Upper lobe of left lung (tissue), 6 donors: ENCODE results near the gene IL22RA1. TPM values are rescaled to one million over a fixed set of nuclear protein-coding genes. Genes with fewer than 3 reads are reported as not detected.

Experiments used
- ATAC-seq, 2 donors: fragments of 200-7000 bp; cut with Tn5 transposase; one replicate each; pipeline ENCODE4 v1.9.1; 2022; ENCODE audit warnings: mild to moderate bottlenecking in 2 of 2, moderate library complexity in 2 of 2; ENCODE audit not compliant: low FRiP score in 2 of 2
- DNase-seq, 2 donors: peaks; one replicate each; pipeline ENCODE4 v3.0.0-alpha.2; 2019 to 2020
- H3K27ac ChIP-seq, 4 donors: fragments of 200-600 bp; sonication (generic); one replicate each; pipeline ENCODE4 v1.5.1; 2016 to 2019
- H3K27me3 ChIP-seq, 4 donors: fragments of 200-600 bp; sonication (generic); one replicate each; pipeline ENCODE4 v1.5.1; 2017 to 2019
- H3K36me3 ChIP-seq, 4 donors: fragments of 200-600 bp; sonication (generic); one replicate each; pipeline ENCODE4 v1.5.1; 2016 to 2019
- H3K4me1 ChIP-seq, 4 donors: fragments of 200-600 bp; sonication (generic); one replicate each; pipeline ENCODE4 v1.5.1; 2018 to 2019
- H3K4me3 ChIP-seq, 4 donors: fragments of 200-600 bp; sonication (generic); one replicate each; pipeline ENCODE4 v1.5.1; 2017 to 2019; ENCODE audit warnings: mild to moderate bottlenecking in 2 of 4, moderate library complexity in 1 of 4
- H3K9me3 ChIP-seq, 4 donors: fragments of 200-600 bp; sonication (generic); one replicate each; pipeline ENCODE4 v1.5.1; 2018 to 2019
- CTCF ChIP-seq, 6 experiments: fragments of 450-650 bp in 4 of 6; fragments of 200-600 bp in 2 of 6; sonication (generic) in 2 of 6; IDR thresholded peaks; one replicate each; pipeline ENCODE4 v1.5.1; 2016 to 2019; ENCODE audit warnings: antibody characterized with exemption in 6 of 6
- EP300 ChIP-seq, 4 donors: sonication (generic); formaldehyde crosslinking; IDR thresholded peaks; one replicate each; pipeline ENCODE4 v1.5.1; 2017; ENCODE audit warnings: antibody characterized with exemption in 4 of 4, control low read depth in 2 of 4
- POLR2A ChIP-seq, 4 donors: fragments of 450-650 bp; IDR thresholded peaks; one replicate each; pipeline ENCODE4 v1.5.1; 2016 to 2017; ENCODE audit warnings: antibody characterized with exemption in 4 of 4, mild to moderate bottlenecking in 2 of 4
- POLR2AphosphoS5 ChIP-seq, 2 donors: sonication (generic); formaldehyde crosslinking; IDR thresholded peaks; one replicate each; pipeline ENCODE4 v1.5.1; 2017; ENCODE audit warnings: antibody characterized with exemption in 2 of 2
- WGBS, 2 donors: methylation state at CpG; one replicate each; pipeline ENCODE4 v1.1.5; 2017 to 2018; 5-methylcytosine and 5-hydroxymethylcytosine counted together
- total RNA-seq, 6 donors: library from RNA; depleted of rRNA in 4 of 6; stranded (reverse); fragments of >200 nt in 4 of 6; gene quantifications; one replicate each; pipeline versions ENCODE4 v1.1.0 to v1.2.1, GENCODE V29; 2016 to 2021
- donor health status: DM: no; HTN: no; CAD: no; lungs with moderate emphysema.
- donor health status: DM: no; HTN: yes; CAD: no; lungs with severe emphysema.

IL22RA1 gene
- total RNA-seq, 6 donors from 2014 or later: 0.15 to 1.4 (median 0.90) TPM

GRCh38 chr1:24093732-24094131 lies 49.2 kb downstream of the IL22RA1 start:
- no peak for TF ChIP-seq POLR2A (IDR thresholded peaks at IDR 0.05)
- no peak for TF ChIP-seq EP300 (IDR thresholded peaks at IDR 0.05)
- TF ChIP-seq CTCF (IDR thresholded peaks at IDR 0.05): no peak
- no peak for TF ChIP-seq POLR2AphosphoS5 (IDR thresholded peaks at IDR 0.05)
- H3K27me3 ChIP-seq: no peaks in the 10 kb centered on the region
- no peak overlapping the region for H3K27ac ChIP-seq
- 76 to 80% methylated on average over 8 to 9 of the region's 9 CpGs for WGBS, 2 donors
- no peaks in the 10 kb centered on the region for H3K36me3 ChIP-seq
- ATAC-seq: no peak
- peaks cover 0 to 6% (median 0%) of the 10 kb centered on the region in 4 donors for H3K4me1 ChIP-seq
- no peaks in the 10 kb centered on the region for H3K9me3 ChIP-seq
- no peak for DNase-seq
- no peak overlapping the region for H3K4me3 ChIP-seq

- Histone ChIP-seq H3K27ac (no peak overlapping the region), H3K4me1 (peaks cover 0 to 6% (median 0%) of the 10 kb centered on the region in 4 donors), H3K9me3 (no peaks in the 10 kb centered on the region), H3K27me3 (no peaks in the 10 kb centered on the region), H3K4me3 (no peak overlapping the region), H3K36me3 (no peaks in the 10 kb centered on the region)
- DNase-seq (no peak), ATAC-seq (no peak)
- 86 to 89% methylated on average over 9 of the region's 9 CpGs for WGBS, 2 donors
- no peak for TF ChIP-seq POLR2A (IDR thresholded peaks at IDR 0.05)
- TF ChIP-seq POLR2AphosphoS5 (IDR thresholded peaks at IDR 0.05): no peak
- TF ChIP-seq EP300 (IDR thresholded peaks at IDR 0.05): no peak
- no peak for TF ChIP-seq CTCF (IDR thresholded peaks at IDR 0.05)
Measured at GRCh38 chr1:24092979-24093378, 50.0 kb downstream of the IL22RA1 start.

- TF ChIP-seq CTCF (IDR thresholded peaks at IDR 0.05) (no peak), POLR2A (IDR thresholded peaks at IDR 0.05) (no peak), EP300 (IDR thresholded peaks at IDR 0.05) (no peak), POLR2AphosphoS5 (IDR thresholded peaks at IDR 0.05) (no peak)
- H3K4me1 ChIP-seq: peaks cover 0 to 6% (median 0%) of the 10 kb centered on the region in 4 donors
- H3K4me3 ChIP-seq: no peak overlapping the region
- H3K36me3 ChIP-seq: no peaks in the 10 kb centered on the region
- H3K27me3 ChIP-seq: no peaks in the 10 kb centered on the region
- no peak overlapping the region for H3K27ac ChIP-seq
- H3K9me3 ChIP-seq: no peaks in the 10 kb centered on the region
- ATAC-seq (no peak), DNase-seq (no peak)
- WGBS, 2 donors: 68% methylated on average over 9 of the region's 13 CpGs; no CpG with 5 or more reads in 1 of the 2 donors
Measured at GRCh38 chr1:24091971-24092482, 50.9 kb downstream of the IL22RA1 start.

GRCh38 chr1:24090736-24091135 lies 52.2 kb downstream of the IL22RA1 start:
- no peak overlapping the region for H3K4me3 ChIP-seq
- no peaks in the 10 kb centered on the region for H3K9me3 ChIP-seq
- H3K36me3 ChIP-seq: no peaks in the 10 kb centered on the region
- TF ChIP-seq POLR2A (IDR thresholded peaks at IDR 0.05) (no peak), CTCF (IDR thresholded peaks at IDR 0.05) (no peak), EP300 (IDR thresholded peaks at IDR 0.05) (no peak), POLR2AphosphoS5 (IDR thresholded peaks at IDR 0.05) (no peak)
- DNase-seq (no peak), ATAC-seq (no peak)
- no peaks in the 10 kb centered on the region for H3K27me3 ChIP-seq
- 95% methylated on average over 10 to 11 of the region's 11 CpGs for WGBS, 2 donors
- H3K27ac ChIP-seq: no peak overlapping the region
- peaks cover 0 to 6% (median 0%) of the 10 kb centered on the region in 4 donors for H3K4me1 ChIP-seq
